HL-60 (cell line): ENCODE results near the gene KANSL1.

Source experiments
- DNase-seq, 2 experiments: peaks; one replicate each; pipeline ENCODE4 v3.0.0-alpha.2; 2010 to 2020; ENCODE audit warnings: low read depth in 1 of 2, low spot score in 1 of 2
- H3K27ac ChIP-seq: fragments of 250-450 bp; sonication (Bioruptor Pico); replicated peaks from 2 replicates; pipeline ENCODE4 v1.5.1; 2020; ENCODE audit warnings: mild to moderate bottlenecking, moderate library complexity
- H3K27me3 ChIP-seq: fragments of 250-450 bp; sonication (Bioruptor Pico); 2 replicates; pipeline ENCODE4 v1.5.1; 2021; ENCODE audit warnings: mild to moderate bottlenecking, moderate library complexity; ENCODE audit not compliant: insufficient read depth, poor library complexity, severe bottlenecking
- H3K4me3 ChIP-seq: replicated peaks from 2 replicates; pipeline ENCODE4 v1.5.1; 2011; ENCODE audit warnings: mild to moderate bottlenecking, control low read depth, low read length; ENCODE audit not compliant: insufficient read depth
- CTCF ChIP-seq: IDR thresholded peaks from one replicate; pipeline ENCODE4 v1.5.1; 2011; ENCODE audit warnings: low read length, control low read depth, inconsistent platforms; ENCODE audit not compliant: insufficient read depth
- GABPA ChIP-seq: IDR thresholded peaks from 2 replicates; pipeline ENCODE4 v1.6.1; 2012; ENCODE audit warnings: low read depth
- POLR2AphosphoS5 ChIP-seq: IDR thresholded peaks from 2 replicates; pipeline ENCODE4 v1.6.1; 2012; ENCODE audit warnings: low read depth
- REST ChIP-seq: IDR thresholded peaks from 2 replicates; pipeline ENCODE4 v1.6.1; 2012; ENCODE audit warnings: low read depth; ENCODE audit not compliant: insufficient replicate concordance
- SPI1 ChIP-seq: IDR thresholded peaks from 2 replicates; pipeline ENCODE4 v1.6.1; 2012; ENCODE audit warnings: low read depth, mild to moderate bottlenecking, borderline replicate concordance

KANSL1 gene

GRCh38 chr17:45983614-45984310 lies 209.5 kb downstream of the KANSL1 start:
- TF ChIP-seq CTCF (no peak), SPI1 (no peak), GABPA (no peak), POLR2AphosphoS5 (no peak), REST (no peak)
- Histone ChIP-seq H3K4me3 (no peak overlapping the region), H3K27me3 (no peaks in the 10 kb centered on the region), H3K27ac (no peak overlapping the region)
- DNase-seq = no peak

GRCh38 chr17:45982791-45983613 lies 210.2 kb downstream of the KANSL1 start:
- Histone ChIP-seq H3K4me3 (no peak overlapping the region), H3K27ac (no peak overlapping the region), H3K27me3 (no peaks in the 10 kb centered on the region)
- DNase-seq = no peak
- TF ChIP-seq CTCF = no peak
- TF ChIP-seq SPI1 = no peak
- no peak for TF ChIP-seq GABPA
- TF ChIP-seq POLR2AphosphoS5 = no peak
- no peak for TF ChIP-seq REST

- Histone ChIP-seq H3K27me3 (no peaks in the 10 kb centered on the region), H3K27ac (no peak overlapping the region), H3K4me3 (no peak overlapping the region)
- no peak for TF ChIP-seq GABPA
- DNase-seq = no peak
These were observed 211.9 kb downstream of the KANSL1 start for GRCh38 chr17:45981306-45981705.

- TF ChIP-seq POLR2AphosphoS5 (no peak), SPI1 (no peak), REST (no peak), CTCF (no peak), GABPA (no peak)
- Histone ChIP-seq H3K27ac (no peak overlapping the region), H3K4me3 (no peak overlapping the region), H3K27me3 (no peaks in the 10 kb centered on the region)
- DNase-seq = no peak
These were observed 212.4 kb downstream of the KANSL1 start for GRCh38 chr17:45980855-45981254.
